Activated B cell treated with CpG ODN at 0.5 μM for 24 hours (primary cell): ENCODE measurements around the gene MFF. TPM values are rescaled to one million over a fixed set of nuclear protein-coding genes. Genes with fewer than 3 reads are reported as not detected.

Source experiments
- ATAC-seq: fragments of 200-7000 bp; cut with Tn5 transposase; one replicate; pipeline ENCODE4 v1.10.0; 2021; ENCODE audit warnings: low read depth, mild to moderate bottlenecking, moderate library complexity
- CTCF ChIA-PET: fragments of 350-600 bp; sonication (Branson Sonifier 250); formaldehyde crosslinking; loops from one replicate; lab custom pipeline; 2021; ENCODE audit warnings: antibody characterized with exemption; lab: Charles Lee
- POLR2A ChIA-PET: fragments of 350-600 bp; sonication (Branson Sonifier 250); formaldehyde crosslinking; loops from one replicate; lab custom pipeline; 2021; ENCODE audit warnings: antibody characterized with exemption; lab: Charles Lee
- DNase-seq: peaks from one replicate; pipeline ENCODE4 v3.0.0; 2022
- H3K27ac Mint-ChIP-seq: one replicate; pipeline ENCODE4 v1.8.0; 2020; ENCODE audit warnings: mixed read lengths
- H3K27me3 Mint-ChIP-seq: one replicate; pipeline ENCODE4 v1.8.0; 2021; ENCODE audit warnings: mixed read lengths
- H3K36me3 Mint-ChIP-seq: one replicate; pipeline ENCODE4 v1.8.0; 2021; ENCODE audit warnings: low read depth, mixed read lengths
- H3K4me1 Mint-ChIP-seq: one replicate; pipeline ENCODE4 v1.8.0; 2021; ENCODE audit warnings: mixed read lengths
- H3K4me3 Mint-ChIP-seq: one replicate; pipeline ENCODE4 v1.8.0; 2020; ENCODE audit warnings: mild to moderate bottlenecking, mixed read lengths
- H3K9me3 Mint-ChIP-seq: one replicate; pipeline ENCODE4 v1.8.0; 2020; ENCODE audit warnings: mixed read lengths
- intact Hi-C: fragments of 100-400 bp; cut with micrococcal nuclease; formaldehyde crosslinking; loops from one replicate; pipeline ENCODE4 v1.15.1; 2024
- total RNA-seq: library from RNA; stranded (reverse); gene quantifications from 2 replicates; pipeline ENCODE4 v1.2.3, GENCODE V29; 2022
- TF ChIP-seq, protein P1 (sequence below): fragments of 200-600 bp; IDR thresholded peaks from one replicate; pipeline ENCODE4 v1.8.0; 2022; ENCODE audit warnings: antibody characterized with exemption, mild to moderate bottlenecking

MFF gene
- total RNA-seq, 1 donor from 2014 or later: 78.9 TPM

DNA sequence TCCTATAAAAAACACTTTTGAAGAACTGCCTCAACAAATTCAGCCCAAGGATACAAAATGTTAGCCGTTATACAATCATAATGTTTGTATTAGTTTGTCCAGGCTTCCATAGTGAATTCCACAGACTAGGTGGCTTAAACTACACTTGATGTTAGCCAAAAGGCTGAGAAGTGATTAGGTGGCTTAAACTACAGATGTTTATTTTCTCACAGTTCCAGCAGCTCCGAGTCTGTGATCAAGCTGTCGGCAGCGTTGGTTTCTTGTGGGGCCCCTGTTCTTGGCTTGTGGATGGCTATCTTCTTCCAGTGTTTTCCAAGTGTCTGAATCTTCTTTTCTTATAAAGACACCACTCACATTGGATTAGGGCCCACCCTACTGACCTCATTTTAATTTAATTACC is 31.5 kb upstream of the MFF start:
- ChIA-PET POLR2A (no interaction called here), CTCF (no interaction called here)
- peaks cover 40% of the 10 kb centered on the region for H3K36me3 Mint-ChIP-seq
- no peaks in the 10 kb centered on the region for H3K4me1 Mint-ChIP-seq
- no peak overlapping the region for H3K27ac Mint-ChIP-seq
- no peak for DNase-seq
- H3K27me3 Mint-ChIP-seq: no peaks in the 10 kb centered on the region
- intact Hi-C loops: no loop called here
- TF ChIP-seq, protein P1, sequence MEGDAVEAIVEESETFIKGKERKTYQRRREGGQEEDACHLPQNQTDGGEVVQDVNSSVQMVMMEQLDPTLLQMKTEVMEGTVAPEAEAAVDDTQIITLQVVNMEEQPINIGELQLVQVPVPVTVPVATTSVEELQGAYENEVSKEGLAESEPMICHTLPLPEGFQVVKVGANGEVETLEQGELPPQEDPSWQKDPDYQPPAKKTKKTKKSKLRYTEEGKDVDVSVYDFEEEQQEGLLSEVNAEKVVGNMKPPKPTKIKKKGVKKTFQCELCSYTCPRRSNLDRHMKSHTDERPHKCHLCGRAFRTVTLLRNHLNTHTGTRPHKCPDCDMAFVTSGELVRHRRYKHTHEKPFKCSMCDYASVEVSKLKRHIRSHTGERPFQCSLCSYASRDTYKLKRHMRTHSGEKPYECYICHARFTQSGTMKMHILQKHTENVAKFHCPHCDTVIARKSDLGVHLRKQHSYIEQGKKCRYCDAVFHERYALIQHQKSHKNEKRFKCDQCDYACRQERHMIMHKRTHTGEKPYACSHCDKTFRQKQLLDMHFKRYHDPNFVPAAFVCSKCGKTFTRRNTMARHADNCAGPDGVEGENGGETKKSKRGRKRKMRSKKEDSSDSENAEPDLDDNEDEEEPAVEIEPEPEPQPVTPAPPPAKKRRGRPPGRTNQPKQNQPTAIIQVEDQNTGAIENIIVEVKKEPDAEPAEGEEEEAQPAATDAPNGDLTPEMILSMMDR: no peak
- no peaks in the 10 kb centered on the region for H3K9me3 Mint-ChIP-seq
- H3K4me3 Mint-ChIP-seq: no peak overlapping the region
- ATAC-seq: no peak

GRCh38 chr2:227295806-227296205 is 29.2 kb upstream of the MFF start:
- ATAC-seq (no peak), DNase-seq (no peak)
- intact Hi-C loops: no loop called here
- ChIA-PET CTCF (no interaction called here), POLR2A (no interaction called here)
- Mint-ChIP-seq H3K27me3 (no peaks in the 10 kb centered on the region), H3K4me1 (no peaks in the 10 kb centered on the region), H3K4me3 (no peak overlapping the region), H3K27ac (no peak overlapping the region), H3K9me3 (no peaks in the 10 kb centered on the region), H3K36me3 (peaks cover 47% of the 10 kb centered on the region)
- TF ChIP-seq, protein P1: no peak

- ChIA-PET POLR2A (no interaction called here), CTCF (no interaction called here)
- H3K9me3 Mint-ChIP-seq: no peaks in the 10 kb centered on the region
- peaks cover 50% of the 10 kb centered on the region for H3K36me3 Mint-ChIP-seq
- no peak overlapping the region for H3K4me3 Mint-ChIP-seq
- intact Hi-C loops: no loop called here
- no peaks in the 10 kb centered on the region for H3K27me3 Mint-ChIP-seq
- ATAC-seq (no peak), DNase-seq (no peak)
- no peak overlapping the region for H3K27ac Mint-ChIP-seq
- TF ChIP-seq, protein P1: no peak
- no peaks in the 10 kb centered on the region for H3K4me1 Mint-ChIP-seq
Observed at GRCh38 chr2:227296671-227297405, 28.2 kb upstream of the MFF start.

DNA sequence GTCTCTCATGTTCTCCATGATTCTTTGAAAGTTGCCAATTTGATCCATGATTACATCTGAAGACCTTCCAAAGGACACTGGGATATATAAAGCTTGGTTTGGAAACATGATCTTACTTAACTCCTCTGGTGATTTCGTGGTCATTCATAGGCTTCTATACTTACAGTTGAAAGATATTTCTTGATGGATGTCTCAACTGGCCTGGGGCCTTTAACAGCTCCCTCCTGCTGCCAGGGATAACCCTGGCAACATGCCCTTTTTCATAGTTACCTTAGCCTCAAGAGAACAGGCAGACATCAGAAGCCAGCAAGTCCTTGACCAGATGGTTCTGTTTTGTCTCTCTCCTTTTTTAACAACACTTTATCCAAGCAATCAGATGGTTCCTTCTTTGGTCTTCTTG is 23.5 kb upstream of the MFF start:
- Mint-ChIP-seq H3K9me3 (no peaks in the 10 kb centered on the region), H3K4me1 (no peaks in the 10 kb centered on the region), H3K27ac (no peak overlapping the region), H3K4me3 (no peak overlapping the region), H3K27me3 (no peaks in the 10 kb centered on the region), H3K36me3 (peaks cover 53% of the 10 kb centered on the region)
- CTCF ChIA-PET: interaction anchor here (1.7 kb wide), 1 partner anchor 464 kb away, joined by 4 read pairs; no protein-coding TSS in a partner anchor
- intact Hi-C loops: no loop called here
- POLR2A ChIA-PET: no interaction called here
- DNase-seq (no peak), ATAC-seq (no peak)
- TF ChIP-seq, protein P1: no peak

- Mint-ChIP-seq H3K9me3 (no peaks in the 10 kb centered on the region), H3K27ac (no peak overlapping the region), H3K4me1 (no peaks in the 10 kb centered on the region), H3K27me3 (no peaks in the 10 kb centered on the region), H3K4me3 (no peak overlapping the region), H3K36me3 (peaks cover 42% of the 10 kb centered on the region)
- DNase-seq (no peak), ATAC-seq (no peak)
- intact Hi-C loops: no loop called here
- CTCF ChIA-PET: no interaction called here
- TF ChIP-seq, protein P1: no peak
- POLR2A ChIA-PET: no interaction called here
Observed at GRCh38 chr2:227308784-227309183, 16.3 kb upstream of the MFF start.
